Kidney capillary endothelial cell (primary cell): ENCODE data around the gene ZNF235.
"Not testable (repeated sequence)": the region's sequence is repeated elsewhere in the genome, so short reads cannot be mapped to it uniquely, and the experiment has no call there.

ENCODE experiments used
- DNase-seq: peaks from one replicate; pipeline ENCODE4 v3.0.0-alpha.2; 2018; ENCODE audit warnings: low spot score

Gene ZNF235

DNA sequence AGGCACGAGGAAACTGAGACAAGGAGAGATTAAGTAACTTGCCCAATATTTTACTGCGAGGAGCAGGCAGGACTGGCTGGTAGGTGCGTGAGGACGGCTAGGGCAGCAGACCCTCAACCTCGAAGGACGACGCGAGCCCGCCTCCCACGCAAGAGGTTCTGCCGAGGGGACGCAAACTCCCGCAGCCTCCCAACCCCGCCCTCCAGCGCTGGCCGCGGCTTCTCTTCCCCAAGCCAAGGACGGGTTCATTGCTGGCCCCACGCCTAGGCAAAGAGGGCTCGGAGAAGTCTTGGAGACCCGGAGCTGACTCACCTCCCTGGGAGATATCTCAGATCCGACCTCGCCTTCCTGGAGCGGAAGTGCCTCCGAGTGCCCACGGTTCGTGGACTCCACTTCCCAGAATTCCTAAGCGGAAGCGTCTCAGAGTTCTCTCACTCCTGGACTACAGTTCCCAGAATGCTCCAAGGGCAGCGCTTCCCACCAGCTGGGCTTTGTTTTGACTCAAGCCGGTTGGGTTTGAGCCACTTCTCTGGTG lies at the start of gene ZNF235:
Gene ZNF235, minus strand, starts transcription at position 367 of the 535 bp plus-strand sequence. CDS start 1,621 bp downstream, outside the sequence.
- DNase-seq, result peak; percentile 93

DNA sequence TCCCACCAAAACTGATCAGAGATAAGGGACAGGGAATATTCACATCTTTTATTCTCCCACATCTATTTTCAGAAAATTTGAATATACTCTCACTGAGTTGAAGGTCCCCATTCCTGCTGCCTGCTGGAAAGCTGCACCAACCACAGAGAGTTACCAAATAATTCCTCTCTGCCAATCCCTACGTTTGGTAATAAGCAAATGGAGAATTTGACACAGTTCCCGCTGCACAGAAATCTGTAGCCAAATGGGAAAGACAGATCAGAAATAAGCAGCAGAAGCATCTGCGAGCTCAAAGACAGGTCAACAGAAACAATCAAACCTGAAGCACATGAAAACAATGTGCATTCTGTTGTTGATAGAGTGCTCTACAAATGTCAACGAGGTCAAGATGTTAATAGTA lies 41.7 kb upstream of the ZNF235 start:
- DNase-seq, result no peak

DNA sequence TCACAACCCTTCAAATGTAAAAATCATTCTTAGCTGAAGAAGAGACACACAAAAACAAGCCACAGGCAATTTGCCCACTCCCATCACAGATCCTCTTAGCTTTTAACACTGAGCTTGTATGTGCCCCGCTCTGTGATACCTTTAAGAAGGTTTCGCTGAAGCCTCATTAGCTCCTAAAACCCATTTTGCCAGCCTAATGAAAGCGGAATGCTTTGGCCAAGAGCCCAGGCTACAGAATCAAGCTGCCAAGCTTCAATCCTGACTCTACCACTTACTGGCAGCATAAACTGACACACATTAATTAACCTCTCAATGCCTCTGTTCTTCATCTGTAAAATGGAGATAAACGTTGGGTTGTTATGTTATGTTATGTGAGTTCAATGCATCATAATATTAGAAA lies 41.1 kb upstream of the ZNF235 start:
- no peak for DNase-seq

DNA sequence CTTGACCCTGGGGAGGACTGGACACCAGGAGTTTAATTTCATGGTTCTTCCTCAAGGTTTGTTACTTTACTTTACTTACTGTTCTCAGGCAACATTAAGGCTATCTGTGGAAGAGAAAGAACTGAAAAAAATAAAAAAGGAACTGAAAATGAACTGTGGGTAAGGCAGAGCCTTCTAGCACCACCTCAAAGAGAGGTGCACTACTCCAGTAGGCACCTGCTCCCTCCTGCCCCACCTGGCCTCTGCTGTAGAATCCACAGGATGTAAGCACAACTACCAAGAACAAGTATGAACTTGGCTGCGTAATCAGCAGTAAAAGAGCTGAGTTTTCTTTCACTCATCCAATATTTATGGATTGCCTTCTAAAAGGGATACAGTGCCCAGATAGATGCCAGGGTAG lies 39.4 kb upstream of the ZNF235 start:
- no peak for DNase-seq

DNA sequence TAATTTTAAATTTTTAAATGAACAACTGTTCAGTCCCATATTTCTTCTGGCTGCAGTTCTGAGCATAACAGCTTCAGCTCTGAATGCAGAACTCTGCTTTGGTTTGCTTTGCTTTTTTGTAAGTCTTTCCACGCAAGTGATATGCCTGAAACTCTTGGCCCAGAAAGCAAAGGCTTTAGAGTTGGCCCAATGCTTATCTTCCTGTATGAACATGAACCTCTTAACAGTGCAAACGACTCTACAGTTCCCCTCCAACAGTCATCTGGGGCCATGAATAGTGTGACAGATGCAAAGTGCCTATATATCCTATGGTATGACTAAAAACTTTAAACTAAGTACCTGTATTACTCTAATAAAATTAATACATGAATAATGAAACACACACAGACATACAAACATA lies 37.0 kb upstream of the ZNF235 start:
- no peak for DNase-seq

DNA sequence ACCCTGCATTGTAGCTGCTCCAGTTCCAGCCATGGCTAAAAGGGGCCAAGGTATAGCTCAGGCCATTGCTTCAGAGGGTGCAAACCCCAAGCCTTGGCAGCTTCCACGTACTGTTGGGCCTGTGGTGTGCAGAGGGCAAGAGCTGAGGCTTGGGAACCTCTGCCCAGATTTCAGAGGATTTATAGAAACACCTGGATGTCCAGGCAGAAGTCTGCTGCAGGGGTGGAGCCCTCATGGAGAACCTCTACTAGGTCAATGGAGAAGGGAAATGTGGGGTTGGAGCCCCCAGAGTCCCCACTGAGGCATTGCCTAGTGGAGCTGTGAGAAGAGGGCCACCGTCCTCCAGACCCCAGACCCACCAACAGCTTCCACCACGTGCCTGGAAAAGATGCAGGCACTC lies 29.8 kb upstream of the ZNF235 start:
- DNase-seq, result not testable (repeated sequence)

DNA sequence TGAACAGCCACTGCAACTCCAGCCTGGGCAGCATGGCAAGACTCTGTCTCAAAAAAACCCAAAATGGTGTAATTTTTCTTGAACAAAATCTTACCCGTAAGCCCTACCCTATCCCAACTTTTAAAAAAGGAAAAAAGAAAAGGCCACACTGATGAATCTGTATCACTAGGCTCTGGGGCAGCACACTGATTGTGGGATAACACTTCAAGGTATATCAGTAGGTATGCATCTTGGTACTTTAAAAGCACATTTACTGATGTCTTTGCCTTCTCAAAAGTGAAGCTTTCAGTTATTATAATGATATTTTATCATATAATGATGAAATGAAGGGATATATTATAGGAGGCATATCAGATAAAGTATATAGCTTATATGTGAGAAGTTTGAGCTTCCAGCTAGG lies 27.3 kb upstream of the ZNF235 start:
- no peak for DNase-seq

DNA sequence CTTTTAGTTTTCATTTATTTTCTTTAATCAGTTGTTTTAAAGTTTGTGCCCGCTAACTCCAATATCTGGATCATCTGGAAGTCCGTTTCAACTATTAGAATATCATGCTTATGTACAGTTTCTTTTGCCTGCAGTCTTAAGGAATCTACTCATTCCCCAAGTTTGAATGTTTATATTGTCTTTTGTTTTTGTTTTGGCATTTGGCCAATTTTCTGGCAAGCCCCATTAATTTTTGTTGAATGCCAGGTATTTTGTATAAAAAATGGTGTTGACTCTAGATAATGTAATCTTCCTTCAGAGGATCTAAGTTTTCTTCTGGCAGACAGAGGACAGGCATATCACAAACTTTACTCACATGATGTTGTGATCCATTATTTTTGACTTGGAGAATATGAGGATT lies 11.1 kb upstream of the ZNF235 start:
- no peak for DNase-seq

DNA sequence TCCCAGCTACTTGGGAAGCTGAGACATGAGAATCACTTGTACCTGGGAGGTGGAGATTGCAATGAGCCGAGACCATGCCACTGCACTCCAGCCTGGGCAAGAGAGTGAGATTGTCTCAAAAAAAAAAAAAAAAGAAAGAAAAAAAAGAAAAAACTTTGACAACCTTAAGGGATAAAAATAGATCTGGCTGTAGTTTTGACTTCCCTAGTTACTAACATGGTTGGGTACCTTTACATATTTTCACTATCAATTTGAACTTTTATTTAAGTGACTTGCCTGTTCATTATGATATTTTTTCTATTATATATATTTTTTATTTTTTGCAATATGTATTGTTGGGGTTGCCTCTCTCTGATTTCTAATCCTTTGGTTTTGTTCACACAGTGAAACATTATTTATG lies 8.4 kb upstream of the ZNF235 start:
- DNase-seq, result no peak

DNA sequence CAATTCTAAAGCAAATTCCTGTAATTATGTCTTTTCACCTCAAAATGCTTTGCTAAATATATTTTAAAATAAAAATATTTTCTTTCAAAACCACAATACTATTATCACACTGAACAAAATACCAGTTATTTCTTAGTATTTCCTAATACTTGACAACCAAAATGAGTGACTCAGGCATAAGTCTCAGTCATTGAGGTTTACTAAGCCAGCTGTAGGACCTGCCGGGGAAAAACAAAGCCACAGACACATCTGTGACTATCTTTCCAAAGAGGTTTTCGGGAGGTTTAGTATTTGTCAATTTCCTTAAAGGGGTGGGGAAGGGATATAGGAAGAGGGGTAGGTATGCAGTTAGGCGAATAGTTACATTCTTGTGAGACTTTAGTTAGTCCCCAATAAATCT lies 3.2 kb upstream of the ZNF235 start:
- DNase-seq, result no peak

DNA sequence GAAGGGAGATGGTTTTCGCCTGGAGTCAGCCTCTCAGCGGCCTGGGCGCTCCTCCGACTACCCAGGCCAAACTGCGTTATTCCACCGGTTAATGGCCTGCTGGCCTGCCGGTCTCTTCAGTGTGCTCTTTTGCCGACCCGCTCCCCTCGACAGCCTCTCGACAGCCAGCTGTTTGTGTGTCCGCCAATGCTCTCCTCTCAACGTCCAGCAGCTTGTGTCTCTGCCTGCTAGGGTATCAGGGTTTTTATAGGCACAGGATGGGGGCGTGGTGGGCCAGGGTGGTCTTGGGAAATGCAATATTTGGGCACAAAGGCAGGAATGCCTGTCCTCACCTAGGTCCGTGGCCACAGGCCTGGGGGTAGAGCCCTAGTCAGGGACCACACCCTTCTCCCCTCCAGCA lies 1.5 kb upstream of the ZNF235 start:
- DNase-seq, result no peak

DNA sequence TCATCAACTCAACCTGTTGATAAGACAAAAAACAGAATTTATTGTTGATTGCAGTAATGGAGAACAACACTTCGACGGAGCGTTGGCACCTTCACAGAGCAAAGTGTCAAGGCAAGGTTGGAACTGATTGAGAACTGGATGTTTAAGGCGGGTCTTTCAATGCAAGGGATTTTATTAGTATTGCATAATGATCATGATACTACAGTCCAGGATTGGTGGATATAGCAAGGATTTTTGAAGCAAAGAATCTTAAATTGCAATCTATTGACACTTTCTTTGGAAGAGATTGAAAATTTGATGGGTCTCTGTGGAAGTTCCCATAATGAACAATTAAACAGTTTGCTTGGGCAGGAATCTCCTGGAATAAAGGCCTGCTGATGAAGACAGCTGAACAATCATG lies 632 bp upstream of the ZNF235 start:
- no peak for DNase-seq

DNA sequence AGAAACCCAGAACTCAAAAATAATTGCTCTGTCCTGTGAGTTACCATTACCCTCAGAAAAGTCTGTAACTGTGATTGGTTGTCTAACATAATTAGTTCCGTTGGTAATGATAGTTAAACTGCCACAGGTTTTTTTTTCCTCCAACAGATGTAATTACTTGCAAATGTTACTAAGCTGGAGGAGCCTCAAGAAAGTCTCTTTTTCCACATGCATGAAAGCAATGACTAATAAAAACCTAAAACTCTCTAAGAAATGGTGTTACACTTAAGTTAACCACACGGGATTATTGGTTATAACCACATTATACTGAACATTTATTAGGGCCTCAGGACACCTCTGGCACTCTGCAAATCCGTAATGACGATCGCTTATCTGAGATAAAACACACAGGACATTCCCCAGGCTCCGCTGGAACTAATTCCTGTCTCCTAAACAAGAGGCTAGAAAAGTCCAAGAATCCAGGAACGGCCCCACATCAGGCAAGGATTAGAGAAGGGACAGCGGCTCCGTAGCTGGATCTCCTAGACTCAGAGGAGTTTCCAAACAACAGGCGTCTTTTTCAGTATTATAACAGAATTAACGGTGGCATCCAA lies 753 bp downstream of the ZNF235 start:
- peak; percentile 36 for DNase-seq

DNA sequence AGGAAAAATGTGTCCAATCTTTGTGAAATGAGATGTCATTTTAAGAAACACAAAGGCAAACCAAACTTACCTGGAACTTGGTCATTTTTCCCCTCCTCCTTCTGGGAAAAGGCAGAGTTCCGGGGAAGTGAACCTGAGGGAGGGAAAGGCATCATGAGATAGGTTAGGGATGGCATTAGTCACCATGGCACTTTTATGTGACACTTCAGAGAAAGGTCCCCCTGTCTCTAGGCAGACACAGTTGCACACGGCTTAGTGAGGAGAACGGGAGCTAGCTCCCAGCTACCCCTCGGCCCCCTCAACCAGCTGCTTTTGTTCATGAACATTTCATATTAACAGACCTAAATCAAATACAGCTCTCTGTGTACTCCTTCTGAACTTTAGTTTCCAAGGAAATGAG lies 1.5 kb downstream of the ZNF235 start:
- no peak for DNase-seq

DNA sequence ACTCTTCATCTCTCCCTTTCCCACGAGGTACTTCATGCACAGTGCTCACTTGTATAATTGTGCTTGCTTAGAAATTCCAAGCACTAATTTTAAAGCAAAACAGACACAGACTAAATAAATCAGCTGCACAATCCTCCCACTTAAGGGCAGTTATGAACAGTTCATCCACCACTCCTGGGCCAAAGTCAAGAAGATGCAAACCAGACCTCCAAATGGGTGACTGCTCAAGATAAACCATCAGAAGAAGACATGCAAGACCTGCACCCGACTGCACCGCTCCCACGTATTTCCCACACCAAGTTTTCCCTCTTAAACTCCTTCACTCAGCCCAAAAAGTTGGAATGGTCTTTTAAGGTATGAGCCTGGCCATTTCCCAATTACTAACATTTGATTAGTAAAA lies 19.9 kb downstream of the ZNF235 start:
- no peak for DNase-seq

DNA sequence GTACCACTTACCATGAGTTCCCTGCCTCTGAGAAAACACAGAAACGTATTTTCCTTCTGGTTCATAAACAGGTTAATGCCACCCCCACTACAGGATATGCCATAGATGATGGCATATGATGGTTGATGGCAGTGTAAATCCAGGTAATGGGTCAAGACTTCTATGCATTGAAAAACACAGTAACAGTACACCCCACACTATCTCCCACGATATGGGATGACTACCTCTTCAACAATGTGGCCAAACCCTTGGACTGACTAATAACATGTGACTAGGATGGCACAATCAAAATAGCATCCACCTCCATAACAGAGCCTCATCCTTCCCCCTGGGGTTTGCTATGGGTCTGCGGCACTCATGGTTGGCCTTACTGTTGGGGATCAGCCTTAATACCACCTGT lies 22.0 kb downstream of the ZNF235 start:
- no peak for DNase-seq

DNA sequence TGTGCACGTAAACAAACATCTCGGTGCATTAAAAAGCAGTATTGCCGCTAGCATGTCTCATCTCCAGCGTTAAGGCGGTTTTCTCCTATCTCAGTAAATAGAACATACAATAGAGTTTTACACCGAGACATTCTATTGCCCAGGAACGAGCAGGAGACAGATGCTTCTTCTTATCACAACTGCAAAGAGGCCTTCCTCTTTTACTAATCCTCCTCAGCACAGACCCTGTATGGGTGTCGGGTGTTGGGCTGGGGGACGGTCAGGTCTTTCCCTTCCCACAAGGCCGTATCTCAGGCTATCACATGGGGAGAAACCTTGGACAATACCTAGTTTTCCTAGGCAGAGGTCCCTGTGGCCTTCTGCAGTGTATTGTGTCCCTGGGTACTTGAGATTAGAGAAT lies 23.9 kb downstream of the ZNF235 start:
- DNase-seq, result no peak

DNA sequence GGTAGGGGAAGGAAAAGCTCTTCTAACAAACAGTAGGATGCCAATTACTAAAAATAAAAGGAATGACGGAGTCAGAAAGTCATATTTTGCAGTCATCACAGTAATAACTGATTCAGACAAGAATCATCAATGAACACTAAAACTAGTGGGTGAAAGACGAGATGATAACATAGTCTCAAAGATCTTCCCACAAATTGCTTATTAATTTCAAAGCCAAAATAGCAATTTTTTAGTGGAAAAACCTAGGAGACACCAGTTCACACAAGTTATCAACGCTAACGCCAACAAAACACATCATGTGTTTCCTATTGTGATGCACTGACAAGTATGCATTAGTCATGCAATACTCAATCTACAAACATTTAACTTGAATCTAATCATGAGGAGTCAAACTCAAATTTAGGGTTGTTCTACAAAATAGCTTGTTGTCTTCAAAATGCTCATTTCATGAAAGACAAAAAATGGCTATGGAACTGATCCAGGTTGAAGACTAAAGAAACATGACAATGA lies 26.6 kb downstream of the ZNF235 start:
- DNase-seq, result no peak

DNA sequence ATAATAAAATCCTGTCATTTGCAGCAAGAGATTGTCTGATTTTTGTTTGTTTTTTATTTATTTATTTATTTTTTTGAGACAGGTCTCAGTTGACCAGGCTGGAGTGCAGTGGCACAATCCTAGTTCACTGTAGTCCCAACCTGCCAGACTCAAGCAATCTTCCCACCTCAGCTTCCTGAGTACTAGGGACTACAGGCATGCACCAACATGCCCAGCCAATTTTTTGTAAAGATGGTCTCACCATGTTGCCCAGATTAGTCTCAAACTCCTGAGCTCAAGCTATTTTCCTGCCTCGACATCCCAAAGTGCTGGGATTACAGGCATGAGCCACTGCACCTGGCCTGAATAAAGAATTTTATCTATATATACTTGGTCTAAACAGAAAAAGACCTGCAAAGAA lies 27.5 kb downstream of the ZNF235 start:
- DNase-seq, result no peak

DNA sequence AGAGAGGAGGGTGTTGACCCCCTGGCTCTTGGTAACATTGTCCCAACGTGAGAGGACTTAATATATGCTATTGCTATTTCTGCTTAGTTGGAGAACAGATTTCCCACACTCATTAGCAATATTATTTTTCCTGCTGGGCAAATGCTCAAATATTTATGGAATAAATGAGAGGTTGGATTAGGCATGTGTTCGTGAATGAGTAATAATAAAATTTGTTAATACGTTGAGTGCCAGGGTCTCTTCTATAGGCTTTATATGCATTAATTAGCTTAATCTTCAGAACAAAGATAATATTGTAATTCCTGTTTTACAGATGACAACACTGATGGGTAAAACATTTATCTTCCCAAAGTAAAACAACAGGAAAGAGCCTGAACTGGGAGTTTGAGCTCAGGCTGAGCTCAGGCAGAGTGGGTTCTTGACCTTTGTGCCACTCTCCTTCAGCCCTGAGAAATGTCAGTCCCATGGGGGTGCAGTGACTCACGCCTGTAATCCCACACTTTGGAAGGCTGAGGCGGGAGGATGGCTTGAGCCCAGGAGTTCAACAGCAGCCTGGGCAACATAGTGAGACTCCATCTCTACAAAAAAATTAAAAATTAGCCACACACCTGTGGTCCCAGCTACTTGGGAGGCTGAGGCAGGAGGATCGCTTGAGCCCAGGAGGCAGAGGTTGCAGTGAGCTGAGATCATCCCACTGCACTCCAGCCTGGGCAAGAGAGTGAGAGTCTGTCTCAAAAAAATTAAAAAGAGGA lies 44.0 kb downstream of the ZNF235 start:
- no peak for DNase-seq

DNA sequence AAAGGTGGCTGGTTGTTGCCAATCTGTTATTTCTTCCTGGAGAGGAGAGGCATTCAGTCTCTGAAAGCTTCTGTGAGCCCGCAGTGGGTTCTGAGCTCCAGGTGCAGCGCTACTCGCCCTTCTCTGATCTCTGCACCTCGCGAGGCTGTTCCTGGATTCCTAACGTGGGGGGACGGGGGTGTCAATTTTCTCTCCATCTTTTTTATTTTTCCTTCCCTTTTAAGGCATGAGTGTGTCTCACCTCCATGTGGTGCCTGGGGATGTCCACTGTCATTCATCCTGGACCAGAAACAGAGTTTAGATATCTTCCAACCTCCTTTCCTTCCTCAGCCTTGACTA lies 44.5 kb downstream of the ZNF235 start:
- DNase-seq, result no peak

DNA sequence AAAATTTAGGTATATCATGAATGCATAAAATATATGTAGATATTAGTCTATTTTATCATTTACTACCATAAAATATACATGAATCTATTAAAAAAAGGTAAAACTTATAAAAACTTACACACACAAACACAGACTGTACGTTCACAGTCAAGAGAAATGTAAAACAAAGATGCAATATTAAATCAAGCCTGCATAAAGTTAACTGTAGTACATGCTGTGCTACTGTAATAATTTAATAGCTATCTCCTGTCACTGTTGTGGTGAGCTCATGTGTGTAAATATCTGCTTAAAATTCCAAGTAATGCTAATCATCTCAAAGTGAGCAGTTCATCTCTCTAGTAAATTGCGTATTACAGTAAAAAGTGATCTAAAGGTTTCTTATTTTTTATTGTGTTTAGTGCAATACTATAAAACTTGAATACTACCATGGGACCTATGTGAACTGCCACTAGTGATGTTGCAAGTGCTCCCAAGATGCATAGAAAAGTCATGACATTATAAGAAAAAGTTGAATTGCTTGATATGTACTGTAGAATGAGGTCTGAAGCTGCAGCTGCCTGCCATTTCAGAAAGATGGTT lies 45.9 kb downstream of the ZNF235 start:
- no peak for DNase-seq

DNA sequence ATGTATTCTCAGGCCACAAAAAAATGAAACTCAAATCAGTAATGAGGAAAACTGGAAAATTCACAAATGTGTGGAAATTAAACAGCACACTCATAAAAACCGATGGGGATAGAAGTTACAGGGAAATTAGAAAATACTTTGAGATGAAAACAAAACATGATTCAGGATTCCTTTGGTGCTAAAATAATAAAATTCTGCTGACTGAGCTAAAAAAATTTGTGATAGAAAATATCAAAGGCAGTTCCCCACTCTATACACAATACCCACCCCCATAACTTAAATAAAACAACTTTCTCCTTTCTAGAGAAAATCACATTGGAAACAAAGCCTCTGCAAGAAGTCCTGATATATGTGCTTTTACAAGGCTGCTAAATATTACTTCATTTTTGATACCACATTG lies 46.7 kb downstream of the ZNF235 start:
- no peak for DNase-seq
